ENCODE results near the gene NXF2B.
"Not testable (repeated sequence)": the region's sequence is repeated elsewhere in the genome, so short reads cannot be mapped to it uniquely, and the experiment has no call there.

The NXF2B gene, protein sequence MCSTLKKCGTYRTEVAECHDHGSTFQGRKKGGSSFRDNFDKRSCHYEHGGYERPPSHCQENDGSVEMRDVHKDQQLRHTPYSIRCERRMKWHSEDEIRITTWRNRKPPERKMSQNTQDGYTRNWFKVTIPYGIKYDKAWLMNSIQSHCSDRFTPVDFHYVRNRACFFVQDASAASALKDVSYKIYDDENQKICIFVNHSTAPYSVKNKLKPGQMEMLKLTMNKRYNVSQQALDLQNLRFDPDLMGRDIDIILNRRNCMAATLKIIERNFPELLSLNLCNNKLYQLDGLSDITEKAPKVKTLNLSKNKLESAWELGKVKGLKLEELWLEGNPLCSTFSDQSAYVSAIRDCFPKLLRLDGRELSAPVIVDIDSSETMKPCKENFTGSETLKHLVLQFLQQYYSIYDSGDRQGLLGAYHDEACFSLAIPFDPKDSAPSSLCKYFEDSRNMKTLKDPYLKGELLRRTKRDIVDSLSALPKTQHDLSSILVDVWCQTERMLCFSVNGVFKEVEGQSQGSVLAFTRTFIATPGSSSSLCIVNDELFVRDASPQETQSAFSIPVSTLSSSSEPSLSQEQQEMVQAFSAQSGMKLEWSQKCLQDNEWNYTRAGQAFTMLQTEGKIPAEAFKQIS

GRCh38 chrX:102439908-102440307, at the start of gene NXF2B:
Gene NXF2B (minus strand): TSS chrX:102440008. CDS start chrX:102380036, 59,972 bp downstream.
- DNase-seq = not testable (repeated sequence)

DNA sequence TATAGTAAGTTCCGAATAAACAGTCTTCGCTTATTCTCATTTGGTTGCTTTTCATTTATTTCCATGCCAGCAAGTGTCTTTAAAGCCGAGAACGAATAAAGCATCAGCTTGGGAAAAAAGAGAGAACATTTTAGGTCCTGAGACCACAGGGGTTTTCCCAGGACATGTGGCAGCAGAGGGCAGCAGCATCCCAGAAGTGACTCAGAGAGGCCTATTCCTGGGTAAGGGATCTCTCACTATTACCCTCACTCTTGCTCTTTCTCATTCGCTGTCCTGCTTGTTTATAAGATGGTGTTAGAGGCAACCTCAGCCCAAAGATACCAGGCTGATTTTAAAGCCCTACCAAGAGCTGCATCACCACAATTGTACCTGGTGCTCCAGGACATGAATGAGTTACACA, 39.0 kb upstream of the NXF2B start:
- DNase-seq = not testable (repeated sequence)

- DNase-seq = not testable (repeated sequence)
These were observed 32.0 kb upstream of the NXF2B start, which contains the start of gene TCP11X2 for GRCh38 chrX:102471762-102472220. Gene TCP11X2 (minus strand): TSS chrX:102471812.

- not testable (repeated sequence) for DNase-seq
These were observed 30.4 kb upstream of the NXF2B start for GRCh38 chrX:102470215-102470614.

DNA sequence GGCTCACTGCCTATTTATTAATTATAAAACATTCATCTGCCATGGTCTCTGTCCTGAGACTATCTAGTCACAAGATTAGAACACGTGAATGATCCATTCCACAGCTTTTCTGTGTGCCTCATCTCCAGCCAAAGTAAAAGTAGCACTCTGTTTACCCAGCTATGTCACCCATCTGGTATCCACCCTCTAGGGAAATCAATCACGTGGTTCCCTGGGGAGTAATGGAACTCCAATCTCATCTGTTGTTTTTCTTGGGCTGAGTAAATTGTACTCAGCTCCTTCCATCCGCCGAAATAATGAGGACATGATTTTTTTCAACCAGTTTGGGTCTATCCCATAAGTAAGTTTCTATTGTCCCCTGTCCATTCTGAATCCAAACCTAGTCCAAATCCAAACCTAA, 18.8 kb upstream of the NXF2B start:
- DNase-seq = not testable (repeated sequence)

- not testable (repeated sequence) for DNase-seq
These were observed 25.3 kb downstream of the NXF2B start for GRCh38 chrX:102414493-102414892.

- DNase-seq = peak; percentile 57 to 68 (median 61)
These were observed 93.9 kb downstream of the NXF2B start for GRCh38 chrX:102345916-102346315.

GRCh38 chrX:102341867-102342266, 97.9 kb downstream of the NXF2B start:
- no peak for DNase-seq

DNA sequence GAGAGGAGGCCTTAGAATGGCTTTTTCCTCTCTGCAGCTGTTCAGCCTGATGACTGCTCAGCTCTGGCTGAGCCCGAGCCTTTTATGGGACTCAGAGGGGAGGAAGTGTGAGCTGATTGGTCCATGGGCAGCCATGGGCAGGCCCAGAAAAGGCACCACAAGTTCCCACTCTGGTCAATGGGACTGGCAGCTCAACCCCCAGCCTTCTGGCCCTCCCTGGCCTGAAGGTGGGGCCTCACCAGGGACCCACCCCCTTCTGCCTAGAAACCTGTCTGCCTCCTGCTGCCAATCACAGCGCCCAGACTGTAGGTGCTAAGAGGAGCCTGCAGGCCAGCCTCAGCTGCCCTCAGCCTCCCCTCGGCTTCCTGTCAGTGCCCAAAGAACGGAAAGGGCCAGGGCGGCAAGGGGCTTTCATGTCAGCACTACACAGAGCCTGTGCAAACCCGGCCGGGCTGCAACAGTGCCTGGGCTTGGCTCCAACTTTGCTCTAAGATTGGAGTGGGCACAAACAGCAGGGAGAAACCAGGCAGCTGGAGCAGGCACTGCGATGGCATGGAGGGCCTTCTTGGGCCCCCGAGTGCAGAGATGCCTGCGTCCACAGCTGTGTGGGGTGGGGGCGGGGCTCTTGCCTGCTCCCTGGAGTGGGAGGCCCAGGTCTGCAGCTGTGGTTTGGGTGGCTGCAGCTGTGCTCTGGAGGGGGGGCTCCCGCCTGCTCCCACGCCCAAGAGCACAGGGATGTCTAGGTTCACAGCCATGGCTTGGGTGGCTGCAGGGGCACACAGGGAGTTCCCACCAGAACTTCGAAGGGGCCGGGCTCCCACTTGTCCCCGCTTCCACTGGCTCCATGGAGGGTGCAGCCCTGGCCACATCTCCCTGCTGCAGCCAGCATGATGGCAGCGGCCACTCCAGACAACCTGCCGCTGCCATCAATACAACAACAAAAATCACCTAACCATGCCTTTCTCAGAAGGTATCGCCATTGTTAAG, 100.2 kb downstream of the NXF2B start:
- DNase-seq = no peak

DNA sequence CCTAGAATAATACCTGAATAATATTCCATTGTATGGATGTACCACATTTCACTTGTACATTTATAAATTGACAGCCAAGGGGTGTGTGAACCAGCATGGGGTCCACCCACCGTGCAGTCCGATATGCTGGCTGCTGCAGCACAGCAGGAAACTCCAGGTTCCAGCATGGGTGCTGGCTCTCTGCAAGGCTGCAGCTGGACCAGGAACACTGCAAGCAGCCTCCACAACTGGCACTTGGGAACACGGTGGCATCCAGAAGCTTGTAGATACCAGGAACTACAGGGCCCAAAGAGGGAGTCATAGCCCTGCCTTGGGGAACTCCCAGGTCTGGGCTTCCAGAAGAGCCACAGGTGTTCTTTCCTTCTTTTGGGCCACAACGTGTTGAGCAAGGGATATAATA, 101.6 kb downstream of the NXF2B start:
- no peak for DNase-seq

Measured in suppressor macrophage treated with lipopolysaccharide for 1 hour (primary cell).